Thymus (tissue), 11 donors: ENCODE results near the gene ETV5. TPM values are rescaled to one million over a fixed set of nuclear protein-coding genes. Genes with fewer than 3 reads are reported as not detected.

Experiments used
- DNase-seq, 9 donors: peaks; one replicate each; pipeline ENCODE4 v3.0.0-alpha.2; 2013; ENCODE audit warnings: low spot score in 9 of 9, low read depth in 6 of 9, missing footprints in 1 of 9
- H3K27ac ChIP-seq, 2 donors: one replicate each; pipeline ENCODE4 v1.5.1; 2013; ENCODE audit warnings: control low read depth in 1 of 2, low read depth in 1 of 2, low read length in 1 of 2, mild to moderate bottlenecking in 1 of 2, moderate library complexity in 1 of 2
- H3K27me3 ChIP-seq, 2 donors: one replicate each; pipeline ENCODE4 v1.5.1; 2013; ENCODE audit warnings: low read length in 1 of 2; ENCODE audit not compliant: control insufficient read depth in 2 of 2, insufficient read depth in 1 of 2
- H3K36me3 ChIP-seq, 2 donors: one replicate each; pipeline ENCODE4 v1.5.1; 2013; ENCODE audit warnings: low read length in 1 of 2, mild to moderate bottlenecking in 1 of 2, moderate library complexity in 1 of 2; ENCODE audit not compliant: control insufficient read depth in 2 of 2, insufficient read depth in 2 of 2
- H3K4me1 ChIP-seq, 2 donors: one replicate each; pipeline ENCODE4 v1.5.1; 2013; ENCODE audit warnings: low read length in 2 of 2; ENCODE audit not compliant: control insufficient read depth in 2 of 2, insufficient read depth in 2 of 2
- H3K4me3 ChIP-seq, 2 donors: one replicate each; pipeline ENCODE4 v1.5.1; 2013; ENCODE audit warnings: low read length in 2 of 2, control low read depth in 1 of 2, mild to moderate bottlenecking in 1 of 2
- H3K9me3 ChIP-seq, 2 donors: one replicate each; pipeline ENCODE4 v1.5.1; 2013; ENCODE audit warnings: low read length in 1 of 2, mild to moderate bottlenecking in 1 of 2; ENCODE audit not compliant: control insufficient read depth in 2 of 2, insufficient read depth in 1 of 2
- WGBS: extraction: QIAGEN DNeasy Blood & Tissue Kit; methylation state at CpG from one replicate; pipeline ENCODE4 v1.1.7; 2013; 5-methylcytosine and 5-hydroxymethylcytosine counted together
- polyA plus RNA-seq: library from polyadenylated mRNA; stranded (reverse); fragments of 200-250 nt; gene quantifications from one replicate; pipeline ENCODE4 v1.2.3, GENCODE V29; 2013
- total RNA-seq: library from RNA; stranded (reverse); fragments of 120-200 nt; gene quantifications from one replicate; pipeline ENCODE4 v1.2.4, GENCODE V29; 2013
- donor health status: healthy.

ETV5 gene
- total and polyA plus RNA-seq, 2 donors: 4.9 to 11.0 TPM

DNA sequence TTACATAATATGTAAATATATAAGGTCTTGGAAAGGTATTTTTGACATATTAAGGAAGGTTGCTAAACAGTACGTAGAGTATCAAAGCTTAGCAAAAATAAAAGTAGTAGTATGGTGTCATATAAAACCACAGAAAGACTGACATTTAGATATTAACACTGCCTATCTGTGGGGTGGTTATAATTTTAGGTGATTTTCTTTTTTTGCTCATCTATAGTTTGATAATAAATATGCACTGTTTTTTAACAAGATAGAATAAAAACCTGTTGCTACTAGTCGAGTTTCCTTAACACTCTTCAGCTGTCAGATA, 40.7 kb downstream of the ETV5 start:
- H3K36me3 ChIP-seq: no peaks in the 10 kb centered on the region
- no peak overlapping the region for H3K4me3 ChIP-seq
- no peak for DNase-seq
- peaks cover 6 to 43% of the 10 kb centered on the region in 2 donors for H3K4me1 ChIP-seq
- WGBS: 35% methylated on average over 2 of the region's 2 CpGs
- H3K9me3 ChIP-seq: no peaks in the 10 kb centered on the region
- H3K27ac ChIP-seq: peak overlapping the region in 1 of 2 donors; percentile 27
- no peaks in the 10 kb centered on the region for H3K27me3 ChIP-seq

DNA sequence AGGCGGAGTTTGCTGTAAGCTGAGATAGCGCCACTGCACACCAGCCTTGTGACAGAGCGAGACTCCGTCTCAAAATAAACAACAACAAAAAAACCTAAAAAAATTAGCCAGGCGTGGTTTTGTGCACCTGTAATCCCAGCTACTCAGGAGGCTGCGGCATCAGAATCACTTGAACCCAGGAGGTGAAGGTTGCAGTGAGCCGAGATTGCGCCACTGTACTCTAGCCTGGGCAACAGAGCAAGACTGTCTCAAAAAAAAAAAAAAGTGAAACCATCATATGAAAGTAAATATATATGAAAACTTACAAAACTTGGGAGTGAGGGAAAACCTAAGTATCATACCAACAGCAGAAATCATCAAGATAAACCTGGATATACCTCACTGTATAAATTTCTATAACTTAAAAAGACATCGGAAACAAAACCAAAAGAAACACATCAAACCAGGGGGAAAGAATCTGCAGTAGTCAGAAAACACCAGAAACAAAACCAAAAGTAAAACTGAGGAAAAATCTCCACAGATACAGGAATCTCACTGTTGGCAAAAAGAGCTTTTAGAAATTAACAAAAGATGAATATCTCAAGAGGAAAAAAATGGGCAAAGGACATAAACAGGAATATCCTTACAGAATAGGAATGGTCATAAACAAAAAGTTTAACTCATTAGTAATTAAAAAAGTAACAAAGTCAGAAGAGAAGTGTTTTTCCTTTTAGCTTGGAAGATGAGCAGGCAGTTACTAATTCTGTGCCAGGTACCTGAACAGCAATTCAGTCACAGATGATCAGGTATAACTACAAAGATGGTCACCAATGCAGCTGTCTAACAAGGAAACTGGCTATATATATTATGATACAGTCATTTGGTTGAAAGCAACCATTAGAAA, 41.3 kb downstream of the ETV5 start:
- H3K27me3 ChIP-seq: no peaks in the 10 kb centered on the region
- H3K27ac ChIP-seq: peak overlapping the region in 1 of 2 donors; percentile 39
- peak overlapping the region in 1 of 2 donors; percentile 14 for H3K4me3 ChIP-seq
- 48% methylated on average over 9 of the region's 9 CpGs for WGBS
- H3K36me3 ChIP-seq: no peaks in the 10 kb centered on the region
- no peaks in the 10 kb centered on the region for H3K9me3 ChIP-seq
- H3K4me1 ChIP-seq: peaks cover 6 to 44% of the 10 kb centered on the region in 2 donors
- peak in 1 of 9 donors; percentile 53 for DNase-seq

- DNase-seq: peak in 8 of 9 donors; percentile 13 to 77 (median 46)
- 7% methylated on average over 3 of the region's 3 CpGs for WGBS
- no peaks in the 10 kb centered on the region for H3K36me3 ChIP-seq
Measured at GRCh38 chr3:186060222-186060621, 48.7 kb downstream of the ETV5 start.

DNA sequence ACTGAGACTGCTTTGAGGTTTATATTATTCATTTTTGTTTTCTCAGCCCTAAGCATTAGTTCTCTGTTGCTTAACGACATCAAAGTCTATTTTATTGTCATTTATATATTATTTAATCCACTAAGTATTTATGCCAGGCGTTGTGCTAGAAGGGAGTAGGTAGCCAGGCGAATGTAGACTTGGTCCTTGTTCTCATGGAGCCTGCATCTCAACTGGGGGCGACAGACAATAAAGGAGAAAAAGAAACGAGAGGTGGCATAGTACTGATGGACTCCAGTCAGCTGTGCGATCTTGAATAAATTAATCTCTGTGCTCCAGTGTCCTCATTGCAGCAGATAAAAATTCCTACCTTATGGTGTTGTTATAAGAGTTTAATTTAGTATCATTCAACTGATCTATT, 49.7 kb downstream of the ETV5 start:
- no peak for DNase-seq
- Histone ChIP-seq H3K36me3 (no peaks in the 10 kb centered on the region), H3K9me3 (no peaks in the 10 kb centered on the region), H3K4me1 (peaks cover 7 to 44% of the 10 kb centered on the region in 2 donors), H3K27ac (no peak overlapping the region), H3K27me3 (no peaks in the 10 kb centered on the region), H3K4me3 (no peak overlapping the region)
- 92% methylated on average over 6 of the region's 6 CpGs for WGBS

More at GRCh38 chr3:186060222-186060621, 48.7 kb downstream of the ETV5 start:
- Histone ChIP-seq H3K27me3 (no peaks in the 10 kb centered on the region), H3K4me3 (no peak overlapping the region), H3K9me3 (no peaks in the 10 kb centered on the region), H3K27ac (no peak overlapping the region), H3K4me1 (peaks cover 7 to 41% of the 10 kb centered on the region in 2 donors)

GRCh38 chr3:186058225-186058624, 50.7 kb downstream of the ETV5 start:
- WGBS: 97% methylated on average over 6 of the region's 6 CpGs
- Histone ChIP-seq H3K36me3 (no peaks in the 10 kb centered on the region), H3K27ac (no peak overlapping the region), H3K9me3 (no peaks in the 10 kb centered on the region), H3K4me1 (peaks cover 7 to 47% of the 10 kb centered on the region in 2 donors), H3K4me3 (no peak overlapping the region), H3K27me3 (no peaks in the 10 kb centered on the region)
- DNase-seq: no peak

GRCh38 chr3:186057594-186057993, 51.3 kb downstream of the ETV5 start:
- Histone ChIP-seq H3K27me3 (no peaks in the 10 kb centered on the region), H3K4me3 (no peak overlapping the region), H3K9me3 (no peaks in the 10 kb centered on the region), H3K4me1 (peaks cover 7 to 45% of the 10 kb centered on the region in 2 donors), H3K36me3 (no peaks in the 10 kb centered on the region), H3K27ac (no peak overlapping the region)
- WGBS: 95% methylated on average over 4 of the region's 4 CpGs
- no peak for DNase-seq

DNA sequence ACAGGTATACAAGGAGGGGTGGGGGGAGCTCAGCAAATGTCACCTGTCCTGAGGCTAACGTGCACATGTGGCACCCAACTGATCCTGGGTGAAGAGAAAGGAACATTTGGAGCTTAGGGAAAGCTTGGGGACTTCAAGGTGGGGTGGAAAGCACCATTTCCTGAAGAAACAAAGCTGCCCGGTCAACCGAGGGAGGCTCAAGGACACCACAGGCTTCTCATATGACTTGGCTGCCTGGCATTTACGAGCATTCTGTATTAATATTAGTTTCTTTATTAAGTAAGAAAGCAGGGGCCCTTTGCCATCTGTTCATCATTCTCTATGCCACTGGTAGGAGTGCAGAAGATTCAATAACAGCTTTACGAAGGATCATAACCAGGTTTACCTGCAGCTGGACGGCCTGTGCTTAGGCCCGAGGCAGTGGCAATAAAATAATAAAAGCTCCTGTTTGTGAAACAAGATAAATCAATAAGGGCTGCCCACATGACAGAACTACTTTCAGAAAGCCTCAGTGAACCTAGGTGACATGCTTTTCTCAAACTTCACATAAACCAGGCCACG, 54.0 kb downstream of the ETV5 start:
- Histone ChIP-seq H3K9me3 (no peaks in the 10 kb centered on the region), H3K27me3 (no peaks in the 10 kb centered on the region), H3K36me3 (no peaks in the 10 kb centered on the region), H3K4me1 (peaks cover 0 to 26% of the 10 kb centered on the region in 2 donors), H3K4me3 (no peak overlapping the region), H3K27ac (no peak overlapping the region)
- DNase-seq: no peak
- 96% methylated on average over 8 of the region's 8 CpGs for WGBS

DNA sequence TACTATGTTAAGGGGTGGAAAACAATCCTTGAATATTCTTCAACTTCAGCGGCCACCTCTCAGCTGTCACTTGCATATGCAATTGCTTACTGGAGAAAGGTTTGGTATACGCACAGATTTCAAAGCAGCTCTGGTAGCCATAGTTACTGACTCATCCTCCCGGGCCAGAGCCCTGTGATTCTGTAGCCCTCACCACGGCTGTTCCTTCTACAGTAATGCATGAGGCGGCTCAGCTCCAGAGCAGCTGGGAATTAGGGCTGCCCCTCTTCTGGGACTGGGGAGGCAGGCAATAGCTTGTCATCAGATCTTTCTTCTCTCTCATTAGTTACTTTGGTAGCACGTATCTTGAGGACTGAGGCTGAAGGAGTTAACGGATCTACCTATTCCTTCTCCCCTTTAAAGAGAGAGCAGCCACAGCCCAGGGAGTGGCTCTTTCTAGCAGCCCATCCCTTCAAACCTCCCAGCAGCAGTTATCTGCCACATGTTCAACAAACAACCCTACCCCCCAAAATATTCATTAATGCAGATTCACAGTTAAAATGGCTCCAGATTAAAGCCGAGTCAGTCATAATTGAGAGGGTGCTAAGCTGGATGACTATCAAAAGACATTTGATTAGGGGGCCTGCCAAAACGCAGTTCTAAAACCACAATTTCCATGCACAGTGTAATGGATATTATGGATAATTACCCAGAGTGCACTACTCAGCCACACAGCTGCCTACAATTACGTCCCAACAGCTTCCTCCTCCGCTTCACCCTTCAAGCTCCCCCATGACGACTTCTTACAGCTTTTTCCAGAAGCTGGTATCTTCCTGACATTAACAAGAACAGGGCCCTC, 54.7 kb downstream of the ETV5 start:
- Histone ChIP-seq H3K9me3 (no peaks in the 10 kb centered on the region), H3K4me3 (no peak overlapping the region), H3K27me3 (no peaks in the 10 kb centered on the region), H3K36me3 (no peaks in the 10 kb centered on the region), H3K4me1 (peaks cover 0 to 24% of the 10 kb centered on the region in 2 donors), H3K27ac (no peak overlapping the region)
- 91% methylated on average over 12 of the region's 12 CpGs for WGBS
- DNase-seq: no peak
